Common myeloid progenitor, CD34-positive (primary cell): ENCODE measurements around the gene SPATA16.

ENCODE experiments used
- CTCF ChIA-PET: fragments of 350-600 bp; sonication (Branson Sonifier 250); formaldehyde crosslinking; loops from one replicate; lab custom pipeline; 2021; ENCODE audit warnings: antibody characterized with exemption; lab: Charles Lee
- POLR2A ChIA-PET: fragments of 350-600 bp; sonication (Branson Sonifier 250); formaldehyde crosslinking; loops from one replicate; lab custom pipeline; 2021; ENCODE audit warnings: antibody characterized with exemption; lab: Charles Lee
- DNase-seq, 3 donors: peaks; one replicate each; pipeline versions ENCODE4 v3.0.0 to v3.0.0-alpha.2; 2013
- H3K27ac ChIP-seq, 2 experiments: 1 replicate in 1 of 2; 2 replicates in 1 of 2; pipeline ENCODE4 v1.7.0; 2013; ENCODE audit warnings: inconsistent platforms in 2 of 2, low read length in 2 of 2, mild to moderate bottlenecking in 2 of 2, low read depth in 1 of 2, moderate library complexity in 1 of 2; ENCODE audit not compliant: severe bottlenecking in 2 of 2, insufficient read depth in 1 of 2, poor library complexity in 1 of 2
- H3K27me3 ChIP-seq, 5 experiments: replicated peaks in 2 of 5; 1 replicate in 3 of 5; 2 replicates in 2 of 5; pipeline versions ENCODE4 v1.6.1 to v1.7.0; 2013; ENCODE audit warnings: low read length in 4 of 5, mild to moderate bottlenecking in 2 of 5, moderate library complexity in 2 of 5, inconsistent platforms in 1 of 5; ENCODE audit not compliant: insufficient read depth in 5 of 5, control insufficient read depth in 4 of 5
- H3K36me3 ChIP-seq, 4 experiments: 1 replicate in 2 of 4; 2 replicates in 2 of 4; pipeline versions ENCODE4 v1.6.1 to v1.7.0; 2013; ENCODE audit warnings: low read length in 3 of 4, control low read depth in 1 of 4, mild to moderate bottlenecking in 1 of 4; ENCODE audit not compliant: control insufficient read depth in 4 of 4, insufficient read depth in 4 of 4
- H3K4me1 ChIP-seq, 4 experiments: 1 replicate in 3 of 4; 2 replicates in 1 of 4; pipeline versions ENCODE4 v1.6.1 to v1.7.1; 2013; ENCODE audit warnings: low read length in 3 of 4, mild to moderate bottlenecking in 3 of 4, control low read depth in 1 of 4, inconsistent platforms in 1 of 4, moderate library complexity in 1 of 4; ENCODE audit not compliant: control insufficient read depth in 4 of 4, insufficient read depth in 4 of 4; ENCODE audit errors: control extremely low read depth in 1 of 4
- H3K4me3 ChIP-seq, 7 experiments: 1 replicate in 4 of 7; 2 replicates in 3 of 7; pipeline versions ENCODE4 v1.5.1 to v1.7.0; 2013; ENCODE audit warnings: mild to moderate bottlenecking in 7 of 7, low read length in 6 of 7, moderate library complexity in 6 of 7, inconsistent platforms in 2 of 7, low read depth in 2 of 7, control low read depth in 1 of 7; ENCODE audit not compliant: insufficient read depth in 4 of 7, control insufficient read depth in 1 of 7; ENCODE audit errors: extremely low read depth in 1 of 7
- H3K9me3 ChIP-seq, 5 experiments: 1 replicate in 4 of 5; 2 replicates in 1 of 5; pipeline versions ENCODE4 v1.6.1 to v1.7.1; 2013; ENCODE audit warnings: low read length in 4 of 5, mild to moderate bottlenecking in 2 of 5, inconsistent platforms in 1 of 5, low read depth in 1 of 5, moderate library complexity in 1 of 5; ENCODE audit not compliant: control insufficient read depth in 4 of 5, insufficient read depth in 2 of 5; ENCODE audit errors: control extremely low read depth in 1 of 5
- WGBS: methylation state at CpG from one replicate; pipeline ENCODE4 v1.1.5; 2013; ENCODE audit not compliant: insufficient coverage; 5-methylcytosine and 5-hydroxymethylcytosine counted together

The SPATA16 gene

GRCh38 chr3:173096994-173097785, 43.8 kb downstream of the SPATA16 start:
- 94% methylated on average over 4 of the region's 4 CpGs for whole genome bisulfite sequencing
- ChIA-PET POLR2A (no interaction called here), CTCF (no interaction called here)
- DNase-seq: no peak
- Histone ChIP-seq H3K4me3 (no peak overlapping the region), H3K9me3 (peaks cover 0 to under 1% (median 0%) of the 10 kb centered on the region in 5 experiments), H3K27me3 (peaks cover 0 to under 1% (median 0%) of the 10 kb centered on the region in 5 experiments), H3K4me1 (no peaks in the 10 kb centered on the region), H3K36me3 (no peaks in the 10 kb centered on the region), H3K27ac (no peak overlapping the region)

GRCh38 chr3:173096140-173096539, 44.9 kb downstream of the SPATA16 start:
- ChIA-PET POLR2A (no interaction called here), CTCF (no interaction called here)
- H3K4me3 ChIP-seq: no peak overlapping the region
- H3K27me3 ChIP-seq: peaks cover 0 to 2% (median 0%) of the 10 kb centered on the region in 5 experiments
- no CpG with 5 or more reads among the region's 3 CpGs for WGBS
- no peaks in the 10 kb centered on the region for H3K9me3 ChIP-seq
- H3K27ac ChIP-seq: no peak overlapping the region
- no peaks in the 10 kb centered on the region for H3K4me1 ChIP-seq
- DNase-seq: no peak
- no peaks in the 10 kb centered on the region for H3K36me3 ChIP-seq

GRCh38 chr3:173092038-173092437, 49.0 kb downstream of the SPATA16 start:
- CTCF ChIA-PET: no interaction called here
- H3K36me3 ChIP-seq: no peaks in the 10 kb centered on the region
- no peak for DNase-seq
- no peak overlapping the region for H3K4me3 ChIP-seq
- no peaks in the 10 kb centered on the region for H3K9me3 ChIP-seq
- no peak overlapping the region for H3K27ac ChIP-seq
- H3K27me3 ChIP-seq: peaks cover 0 to 2% (median 0%) of the 10 kb centered on the region in 5 experiments
- H3K4me1 ChIP-seq: no peaks in the 10 kb centered on the region
- POLR2A ChIA-PET: no interaction called here
- 100% methylated on average over 1 of the region's 1 CpG for WGBS

GRCh38 chr3:173090492-173090891, 50.5 kb downstream of the SPATA16 start:
- ChIA-PET CTCF (interaction anchor here (0.7 to 0.8 kb wide), 2 partner anchors 12 to 138 kb away, joined by 3 read pairs; no protein-coding TSS in a partner anchor), POLR2A (no interaction called here)
- H3K4me1 ChIP-seq: no peaks in the 10 kb centered on the region
- peaks cover 0 to 2% (median 0%) of the 10 kb centered on the region in 5 experiments for H3K27me3 ChIP-seq
- 100% methylated on average over 2 of the region's 3 CpGs for WGBS
- no peaks in the 10 kb centered on the region for H3K9me3 ChIP-seq
- H3K36me3 ChIP-seq: no peaks in the 10 kb centered on the region
- H3K4me3 ChIP-seq: no peak overlapping the region
- H3K27ac ChIP-seq: no peak overlapping the region
- no peak for DNase-seq

GRCh38 chr3:173089283-173089682, 51.8 kb downstream of the SPATA16 start:
- no peaks in the 10 kb centered on the region for H3K4me1 ChIP-seq
- ChIA-PET POLR2A (no interaction called here), CTCF (interaction anchor here (1.1 kb wide), 1 partner anchor 322 kb away, joined by 3 read pairs; no protein-coding TSS in a partner anchor)
- peaks cover 0 to 2% (median 0%) of the 10 kb centered on the region in 5 experiments for H3K27me3 ChIP-seq
- 96% methylated on average over 5 of the region's 6 CpGs for WGBS
- no peaks in the 10 kb centered on the region for H3K36me3 ChIP-seq
- H3K27ac ChIP-seq: no peak overlapping the region
- no peak for DNase-seq
- H3K4me3 ChIP-seq: no peak overlapping the region
- peaks cover 0 to 2% (median 0%) of the 10 kb centered on the region in 5 experiments for H3K9me3 ChIP-seq

- Histone ChIP-seq H3K27me3 (no peaks in the 10 kb centered on the region), H3K4me3 (no peak overlapping the region), H3K36me3 (no peaks in the 10 kb centered on the region), H3K27ac (no peak overlapping the region), H3K9me3 (no peaks in the 10 kb centered on the region), H3K4me1 (no peaks in the 10 kb centered on the region)
- WGBS: 100% methylated on average over 2 of the region's 4 CpGs
- ChIA-PET CTCF (no interaction called here), POLR2A (no interaction called here)
- DNase-seq: no peak
Measured at GRCh38 chr3:173078525-173078924, 62.5 kb downstream of the SPATA16 start.
